Keratinocyte (primary cell): ENCODE measurements around the gene PARP1.

Experiments
- CTCF ChIP-seq, 3 experiments: IDR thresholded peaks in 1 of 3; conservative IDR thresholded peaks in 1 of 3; optimal IDR thresholded peaks in 1 of 3; 2 replicates in 2 of 3; 3 replicates in 1 of 3; pipeline versions ENCODE3 to v1.5.1; 2011; ENCODE audit warnings: low read length in 3 of 3, mild to moderate bottlenecking in 3 of 3, moderate library complexity in 2 of 3, control low read depth in 1 of 3, inconsistent platforms in 1 of 3; ENCODE audit not compliant: insufficient read depth in 2 of 3; ENCODE audit errors: extremely low read depth in 1 of 3
- EZH2 ChIP-seq: IDR thresholded peaks from one replicate; pipeline ENCODE4 v1.6.1; 2012; ENCODE audit warnings: inconsistent platforms, mild to moderate bottlenecking, low read length, moderate library complexity

GRCh38 chr1:226436855-226437491 lies 29.1 kb upstream of the PARP1 start:
- TF ChIP-seq CTCF (optimal IDR thresholded peaks at IDR 0.05 in 1 of 3, IDR thresholded peaks at IDR 0.05 in 1 of 3, conservative IDR thresholded peaks at IDR 0.05 in 1 of 3; ENCODE audit: extremely low read depth in 1 of 3, insufficient read depth in 2 of 3, low read length in 3 of 3) (no peak), EZH2 (no peak)
